K562 treated with DMSO at 1 percent for 12 hours (cell line): ENCODE data around the gene SFMBT2. TPM values are rescaled to one million over a fixed set of nuclear protein-coding genes. Genes with fewer than 3 reads are reported as not detected.

ENCODE experiments used
- total RNA-seq: library from RNA; unstranded; fragments of 300-600 nt; gene quantifications from 2 replicates; pipeline ENCODE4 v1.2.3, GENCODE V29; 2022; ENCODE audit not compliant: insufficient read depth

Gene SFMBT2
- 1.1 and 4.8 TPM in 2 replicates for total RNA-seq

DNA sequence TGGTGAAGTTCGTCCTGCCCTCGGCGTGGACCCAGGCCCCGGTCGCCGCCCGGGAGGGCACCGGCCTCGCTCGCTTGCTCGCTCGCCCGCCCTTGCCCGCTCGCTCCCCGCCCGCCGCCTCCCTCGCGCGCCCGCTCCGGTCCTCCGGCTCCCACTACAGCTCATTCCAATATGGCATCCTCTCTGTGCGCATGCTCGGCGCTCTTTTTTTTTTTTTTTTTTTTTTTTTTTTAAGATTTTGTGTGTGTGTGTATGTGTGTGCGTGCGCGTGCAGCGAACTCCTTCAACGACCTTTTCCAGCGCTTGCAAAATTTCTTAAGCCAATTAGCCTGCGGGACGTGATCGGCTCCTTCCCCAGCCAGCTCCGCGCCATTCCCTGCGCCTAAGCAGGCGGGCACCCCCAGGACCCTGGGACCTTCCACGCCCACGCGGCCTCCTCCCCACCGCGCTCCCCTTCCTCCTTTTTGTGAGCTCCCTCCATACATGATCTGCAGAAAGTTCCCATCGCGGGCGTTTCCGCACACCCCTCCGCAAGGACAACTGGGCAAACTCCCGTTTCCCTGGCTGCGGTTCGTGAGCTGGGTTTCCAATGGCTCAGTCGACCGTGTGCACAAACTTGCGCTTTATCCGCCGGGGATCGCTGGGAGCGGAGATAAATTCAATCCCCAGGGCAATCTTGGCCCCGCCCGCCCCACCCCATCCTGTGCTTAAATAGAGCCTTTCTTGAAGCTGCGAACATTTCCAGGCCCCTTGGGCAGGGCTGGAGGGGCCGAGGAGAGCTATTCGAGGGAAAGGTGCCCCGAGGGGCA lies at the start of gene SFMBT2:
Gene SFMBT2 (minus strand): TSS at position 173 of the 809 bp plus-strand sequence. CDS start 29,136 bp downstream, outside the sequence.

